IMR-90 (cell line): ENCODE data around the gene SRSF3. TPM values are rescaled to one million over a fixed set of nuclear protein-coding genes. Genes with fewer than 3 reads are reported as not detected.
"Not testable (repeated sequence)": the region's sequence is repeated elsewhere in the genome, so short reads cannot be mapped to it uniquely, and the experiment has no call there.

Experiments
- ATAC-seq: fragments of 200-7000 bp; cut with Tn5 transposase; 2 replicates; pipeline ENCODE4 v1.9.1; 2020; ENCODE audit warnings: low read depth, mild to moderate bottlenecking, moderate library complexity
- BruUV-seq: library from RNA; stranded (reverse); fragments of 400-500 nt; replicated peaks from 2 replicates; lab custom pipeline; 2021; lab: Mats Ljungman, UMichigan
- CTCF ChIA-PET: fragments of 300-600 bp; formaldehyde crosslinking; extraction: SDS; loops from one replicate; lab custom pipeline; 2021; ENCODE audit warnings: antibody characterized with exemption; lab: Yijun Ruan, JAX
- POLR2A ChIA-PET: fragments of 300-600 bp; sonication (Branson Sonifier 250); formaldehyde crosslinking; loops from one replicate; lab custom pipeline; 2022; ENCODE audit warnings: antibody characterized with exemption; ENCODE audit not compliant: unreplicated experiment; lab: Charles Lee
- DNase-seq: peaks from one replicate; pipeline ENCODE4 v3.0.0; 2013
- H2AFZ ChIP-seq: replicated peaks from 2 replicates; pipeline ENCODE3; 2013; ENCODE audit warnings: low read length, mild to moderate bottlenecking; ENCODE audit not compliant: poor library complexity
- H2AK5ac ChIP-seq: 2 replicates; pipeline ENCODE4 v1.6.1; 2013; ENCODE audit warnings: low read depth, low read length, inconsistent platforms
- H2AK9ac ChIP-seq: replicated peaks from 2 replicates; pipeline ENCODE3; 2013; ENCODE audit warnings: mild to moderate bottlenecking, low read depth, low read length, moderate library complexity; ENCODE audit not compliant: poor library complexity
- H2BK120ac ChIP-seq: 2 replicates; pipeline ENCODE4 v1.6.1; 2013; ENCODE audit warnings: low read depth, low read length, inconsistent platforms
- H2BK15ac ChIP-seq: 3 replicates; pipeline ENCODE4 v1.6.1; 2013; ENCODE audit warnings: low read depth, low read length, inconsistent platforms
- H2BK20ac ChIP-seq: 2 replicates; pipeline ENCODE4 v1.6.1; 2013; ENCODE audit warnings: low read depth, mild to moderate bottlenecking, inconsistent platforms, low read length, moderate library complexity
- H2BK5ac ChIP-seq: 2 replicates; pipeline ENCODE4 v1.6.1; 2013; ENCODE audit warnings: mild to moderate bottlenecking, low read depth, low read length, inconsistent platforms; ENCODE audit not compliant: poor library complexity, severe bottlenecking
- H3K14ac ChIP-seq: replicated peaks from 2 replicates; pipeline ENCODE4 v1.6.1; 2013; ENCODE audit warnings: low read depth, low read length, inconsistent platforms
- H3K18ac ChIP-seq: 2 replicates; pipeline ENCODE4 v1.6.1; 2013; ENCODE audit warnings: low read depth, low read length, control low read depth
- H3K23ac ChIP-seq: 2 replicates; pipeline ENCODE4 v1.6.1; 2013; ENCODE audit warnings: low read depth, low read length, inconsistent platforms
- H3K27ac ChIP-seq: 2 replicates; pipeline ENCODE4 v1.5.1; 2013; ENCODE audit warnings: mild to moderate bottlenecking, control low read depth, low read length; ENCODE audit not compliant: insufficient read depth
- H3K27me3 ChIP-seq: 2 replicates; pipeline ENCODE4 v1.6.1; 2013; ENCODE audit warnings: low read length; ENCODE audit not compliant: control insufficient read depth, insufficient read depth
- H3K36me3 ChIP-seq: 2 replicates; pipeline ENCODE4 v1.6.1; 2013; ENCODE audit warnings: low read length, mixed read lengths; ENCODE audit not compliant: control insufficient read depth, insufficient read depth
- H3K4ac ChIP-seq: 2 replicates; pipeline ENCODE4 v1.6.1; 2013; ENCODE audit warnings: low read depth, low read length, inconsistent platforms
- H3K4me1 ChIP-seq: 2 replicates; pipeline ENCODE4 v1.6.1; 2013; ENCODE audit warnings: low read length, mixed read lengths; ENCODE audit not compliant: control insufficient read depth, insufficient read depth
- H3K4me2 ChIP-seq: 2 replicates; pipeline ENCODE4 v1.6.1; 2013; ENCODE audit warnings: low read depth, mild to moderate bottlenecking, control low read depth, low read length, moderate library complexity
- H3K4me3 ChIP-seq: 2 replicates; pipeline ENCODE4 v1.5.1; 2013; ENCODE audit warnings: low read depth, mild to moderate bottlenecking, control low read depth, low read length, moderate library complexity; ENCODE audit not compliant: insufficient read depth
- H3K56ac ChIP-seq: 2 replicates; pipeline ENCODE4 v1.6.1; 2013; ENCODE audit warnings: low read length, inconsistent platforms; ENCODE audit not compliant: insufficient read depth; ENCODE audit errors: extremely low read depth
- H3K79me1 ChIP-seq, 2 experiments: 2 replicates each; pipeline ENCODE4 v1.6.1; 2013; ENCODE audit warnings: low read length in 2 of 2, inconsistent platforms in 1 of 2, low read depth in 1 of 2
- H3K9ac ChIP-seq: 2 replicates; pipeline ENCODE4 v1.6.1; 2013; ENCODE audit warnings: low read depth, low read length, control low read depth
- H3K9me1 ChIP-seq: 2 replicates; pipeline ENCODE4 v1.6.1; 2013; ENCODE audit warnings: low read length, inconsistent platforms; ENCODE audit not compliant: insufficient read depth
- H3K9me3 ChIP-seq: 2 replicates; pipeline ENCODE4 v1.6.1; 2013; ENCODE audit warnings: low read length; ENCODE audit not compliant: control insufficient read depth, insufficient read depth
- H4K20me1 ChIP-seq: 2 replicates; pipeline ENCODE4 v1.6.1; 2013; ENCODE audit warnings: low read length, inconsistent platforms; ENCODE audit not compliant: insufficient read depth
- H4K5ac ChIP-seq: 2 replicates; pipeline ENCODE4 v1.6.1; 2013; ENCODE audit warnings: mild to moderate bottlenecking, low read depth, low read length, control low read depth
- H4K8ac ChIP-seq, 2 experiments: 2 replicates each; pipeline ENCODE4 v1.6.1; 2013; ENCODE audit warnings: low read depth in 2 of 2, low read length in 2 of 2, control low read depth in 1 of 2, inconsistent platforms in 1 of 2
- H4K91ac ChIP-seq: 2 replicates; pipeline ENCODE4 v1.6.1; 2013; ENCODE audit warnings: low read depth, low read length, inconsistent platforms; ENCODE audit not compliant: insufficient read depth
- MXI1 ChIP-seq: IDR thresholded peaks from 2 replicates; pipeline ENCODE4 v1.6.1; 2012; ENCODE audit warnings: low read depth, mild to moderate bottlenecking, low read length, moderate library complexity, borderline replicate concordance
- NFE2L2 ChIP-seq: fragments of 150-350 bp; IDR thresholded peaks from 2 replicates; pipeline ENCODE4 v1.6.1; 2016; ENCODE audit warnings: low read depth, mild to moderate bottlenecking, low read length
- WGBS, 2 experiments: methylation state at CpG; one replicate each; pipeline versions ENCODE4 v1.1.5 to v1.1.7; 2013; ENCODE audit warnings: missing lambda C conversion rate in 2 of 2; ENCODE audit not compliant: insufficient read length in 1 of 2; ENCODE audit errors: extremely low coverage in 2 of 2; 5-methylcytosine and 5-hydroxymethylcytosine counted together
- dilution Hi-C: fragments of 300-500 bp; cut with HindIII; formaldehyde crosslinking; loops from one replicate; pipeline ENCODE4 v1.14.3; 2018; ENCODE audit warnings: low sequenced_read_pairs; ENCODE audit not compliant: unreplicated experiment
- in situ Hi-C: fragments of 300-500 bp; cut with MboI; formaldehyde crosslinking; loops from 3 replicates; pipeline ENCODE4 v1.14.3; 2019; ENCODE audit warnings: low sequenced_read_pairs, inconsistent platforms, mixed read lengths
- intact Hi-C: fragments of 100-400 bp; cut with micrococcal nuclease; formaldehyde crosslinking; loops from 2 replicates; pipeline ENCODE4 v1.10.0; 2022
- polyA plus RNA-seq, 3 experiments: library from polyadenylated mRNA; depleted of rRNA; stranded (reverse); fragments of >200 nt; gene quantifications; 2 replicates each; pipeline ENCODE4 v1.2.3, GENCODE V29; 2012; ENCODE audit warnings: low replicate concordance in 1 of 3
- total RNA-seq: library from RNA; depleted of rRNA; stranded (reverse); fragments of >200 nt; gene quantifications from 2 replicates; pipeline ENCODE4 v1.2.3, GENCODE V29; 2012

SRSF3 gene
- total and polyA plus RNA-seq, 2 of the 4 experiments (the other 2 are of a cell fraction), result 237 to 297 TPM

- peaks cover 99% of the 10 kb centered on the region for H4K20me1 ChIP-seq
- no peak overlapping the region for H3K18ac ChIP-seq
- no peak overlapping the region for H3K9ac ChIP-seq
- no TSS peak for BruUV-seq
- WGBS, 2 experiments, result 80% methylated on average over 1 of the region's 7 CpGs; no CpG with 5 or more reads in 1 of the 2 experiments
- DNase-seq, result no peak
- CTCF ChIA-PET, result no interaction called here
- no peak overlapping the region for H3K4me3 ChIP-seq
- H2BK20ac ChIP-seq, result no peak overlapping the region
- H3K4me2 ChIP-seq, result no peak overlapping the region
- H2BK15ac ChIP-seq, result no peak overlapping the region
- no peak overlapping the region for H2AFZ ChIP-seq
- no peak for ATAC-seq
- H3K9me1 ChIP-seq, result peaks cover 12% of the 10 kb centered on the region
- H2AK5ac ChIP-seq, result no peak overlapping the region
- POLR2A ChIA-PET, result interaction anchor here (0.6 to 1.1 kb wide), 4 partner anchors 13 to 505 kb away, joined by 3 read pairs; partner anchors contain the start of gene CDKN1A
- no peak overlapping the region for H2BK120ac ChIP-seq
- no peak overlapping the region for H3K4ac ChIP-seq
- no peak overlapping the region for H3K14ac ChIP-seq
- no peak overlapping the region for H4K91ac ChIP-seq
- H3K56ac ChIP-seq, result no peak overlapping the region
- H2AK9ac ChIP-seq, result no peak overlapping the region
- H3K23ac ChIP-seq, result no peak overlapping the region
- TF ChIP-seq MXI1, result no peak
- TF ChIP-seq NFE2L2, result no peak
- intact Hi-C loops, result no loop called here
- H3K79me1 ChIP-seq, result peaks cover 34 to 72% of the 10 kb centered on the region in 2 experiments
- no peak overlapping the region for H2BK5ac ChIP-seq
- H3K27me3 ChIP-seq, result no peaks in the 10 kb centered on the region
- in situ Hi-C loops, result no loop called here
- peaks cover 67% of the 10 kb centered on the region for H3K36me3 ChIP-seq
- no peak overlapping the region for H4K8ac ChIP-seq
- H3K4me1 ChIP-seq, result peaks cover 13% of the 10 kb centered on the region; the same call in 1 of the 2 replicates
- H3K27ac ChIP-seq, result 0 out of 2 replicates have a peak overlapping the region, but pooled peaks have one; percentile 17
- H3K9me3 ChIP-seq, result no peaks in the 10 kb centered on the region
- dilution Hi-C loops, result no loop called here
- H4K5ac ChIP-seq, result no peak overlapping the region
Measured at GRCh38 chr6:36605560-36606391, 11.6 kb downstream of the SRSF3 start.

GRCh38 chr6:36607305-36607682 is 13.1 kb downstream of the SRSF3 start:
- H3K4me1 ChIP-seq, result peaks cover 11% of the 10 kb centered on the region; the same call in 1 of the 2 replicates
- H3K14ac ChIP-seq, H3K4me2 ChIP-seq, H3K9me3 ChIP-seq, CTCF ChIA-PET, H3K4ac ChIP-seq, H2AK9ac ChIP-seq, H4K8ac ChIP-seq, H2BK120ac ChIP-seq, H3K56ac ChIP-seq, H3K23ac ChIP-seq, intact Hi-C loops, H3K4me3 ChIP-seq, dilution Hi-C loops, H3K9ac ChIP-seq, BruUV-seq, H4K91ac ChIP-seq, H2AK5ac ChIP-seq, ATAC-seq, H3K18ac ChIP-seq, DNase-seq, H4K5ac ChIP-seq, H2BK20ac ChIP-seq, H3K27ac ChIP-seq, H2AFZ ChIP-seq, H2BK15ac ChIP-seq, H2BK5ac ChIP-seq, in situ Hi-C loops, H3K27me3 ChIP-seq: not testable (repeated sequence)
- H3K36me3 ChIP-seq, result peaks cover 68% of the 10 kb centered on the region
- WGBS, 2 experiments, result 98% methylated on average over 5 of the region's 8 CpGs; no CpG with 5 or more reads in 1 of the 2 experiments
- POLR2A ChIA-PET, result interaction anchor here (1.1 kb wide), 1 partner anchor 11 kb away, joined by 3 read pairs; no protein-coding TSS in a partner anchor
- peaks cover 31 to 64% of the 10 kb centered on the region in 2 experiments for H3K79me1 ChIP-seq
- peaks cover 12% of the 10 kb centered on the region for H3K9me1 ChIP-seq
- H4K20me1 ChIP-seq, result peaks cover 94% of the 10 kb centered on the region
